Smooth muscle cell (in vitro differentiated cells): ENCODE data around the gene ERVV-1. TPM values are rescaled to one million over a fixed set of nuclear protein-coding genes. Genes with fewer than 3 reads are reported as not detected.
"Not testable (repeated sequence)": the region's sequence is repeated elsewhere in the genome, so short reads cannot be mapped to it uniquely, and the experiment has no call there.

Source experiments
- DNase-seq: peaks from one replicate; lab custom pipeline; 2025; ENCODE audit not compliant: unreplicated experiment; lab: John Stamatoyannopoulos, UW
- H2AFZ ChIP-seq: fragments of 200-600 bp; sonication (generic); 2 replicates; pipeline ENCODE4 v1.6.0; 2016; ENCODE audit warnings: antibody characterized with exemption, low read depth, mild to moderate bottlenecking
- H3F3A ChIP-seq: fragments of 200-600 bp; sonication (generic); 2 replicates; pipeline ENCODE4 v1.6.0; 2017; ENCODE audit warnings: antibody characterized with exemption, low read depth
- H3K27ac ChIP-seq: fragments of 200-600 bp; sonication (generic); 2 replicates; pipeline ENCODE4 v1.5.1; 2016; ENCODE audit warnings: low read depth, mild to moderate bottlenecking
- H3K27me3 ChIP-seq: fragments of 200-600 bp; sonication (generic); 2 replicates; pipeline ENCODE4 v1.6.1; 2016; ENCODE audit warnings: low read depth, mild to moderate bottlenecking
- H3K36me3 ChIP-seq: fragments of 200-600 bp; sonication (generic); 2 replicates; pipeline ENCODE4 v1.5.1; 2016; ENCODE audit warnings: low read depth
- H3K4me1 ChIP-seq: fragments of 200-600 bp; sonication (generic); 2 replicates; pipeline ENCODE4 v1.5.1; 2016; ENCODE audit warnings: low read depth
- H3K4me2 ChIP-seq: fragments of 200-600 bp; sonication (generic); 2 replicates; pipeline ENCODE4 v1.6.0; 2016; ENCODE audit warnings: mild to moderate bottlenecking
- H3K4me3 ChIP-seq: fragments of 200-600 bp; sonication (generic); 2 replicates; pipeline ENCODE4 v1.5.1; 2016; ENCODE audit warnings: mild to moderate bottlenecking
- H3K79me2 ChIP-seq: fragments of 200-600 bp; sonication (generic); 2 replicates; pipeline ENCODE4 v1.6.0; 2016; ENCODE audit warnings: low read depth, mild to moderate bottlenecking
- H3K9ac ChIP-seq: fragments of 200-600 bp; sonication (generic); 2 replicates; pipeline ENCODE4 v1.6.0; 2016; ENCODE audit warnings: low read depth
- H3K9me3 ChIP-seq: fragments of 200-600 bp; sonication (generic); replicated peaks from 2 replicates; pipeline ENCODE4 v1.5.1; 2016; ENCODE audit warnings: low read depth
- H4K20me1 ChIP-seq: fragments of 200-600 bp; sonication (generic); 2 replicates; pipeline ENCODE4 v1.6.0; 2016; ENCODE audit warnings: low read depth
- CTCF ChIP-seq: fragments of 200-600 bp; sonication (generic); IDR thresholded peaks from 2 replicates; pipeline ENCODE4 v1.5.1; 2017; ENCODE audit warnings: borderline replicate concordance, mild to moderate bottlenecking, antibody characterized with exemption; ENCODE audit not compliant: insufficient read depth, poor library complexity, severe bottlenecking
- WGBS: methylation state at CpG from one replicate; pipeline ENCODE4 v1.1.7; 2016; ENCODE audit warnings: low lambda C conversion rate; 5-methylcytosine and 5-hydroxymethylcytosine counted together
- polyA plus RNA-seq: library from polyadenylated mRNA; unstranded; fragments of >200 nt; fragmentation: Nextera tagmentation; extraction: Ambion mirVana; gene quantifications from 2 replicates; pipeline ENCODE4 v1.2.1, GENCODE V29; 2016
- total RNA-seq: library from RNA; depleted of rRNA; stranded (reverse); fragments of >200 nt; gene quantifications from 2 replicates; pipeline ENCODE4 v1.2.3, GENCODE V29; 2014

The ERVV-1 gene
- total RNA-seq (0.09 and 0.27 TPM in 2 replicates), polyA plus RNA-seq (0.21 TPM in 1 of 2 replicates, not detected in the other)

- peaks cover 8% of the 10 kb centered on the region for H3F3A ChIP-seq
- TF ChIP-seq CTCF = no peak
- H3K4me3 ChIP-seq = no peak within 1 kb of the TSS
- H4K20me1 ChIP-seq = no peaks in the 10 kb centered on the region
- H3K27ac ChIP-seq = no peak within 1 kb of the TSS
- no peak within 1 kb of the TSS for H3K4me2 ChIP-seq
- no peaks in the 10 kb centered on the region for H3K4me1 ChIP-seq
- H3K27me3 ChIP-seq = no peaks in the 10 kb centered on the region
- H2AFZ ChIP-seq = no peak within 1 kb of the TSS
- no peaks in the 10 kb centered on the region for H3K36me3 ChIP-seq
- H3K79me2 ChIP-seq = no peaks in the 10 kb centered on the region
- WGBS = 80% methylated on average over 7 of the region's 7 CpGs
- no peaks in the 10 kb centered on the region for H3K9me3 ChIP-seq
- DNase-seq = no peak
- no peak within 1 kb of the TSS for H3K9ac ChIP-seq
Observed at GRCh38 chr19:53013621-53014020, at the start of gene ERVV-1. ERVV-1 (plus strand) TSS chr19:53013921; CDS start chr19:53014091, 170 bp downstream.

DNA sequence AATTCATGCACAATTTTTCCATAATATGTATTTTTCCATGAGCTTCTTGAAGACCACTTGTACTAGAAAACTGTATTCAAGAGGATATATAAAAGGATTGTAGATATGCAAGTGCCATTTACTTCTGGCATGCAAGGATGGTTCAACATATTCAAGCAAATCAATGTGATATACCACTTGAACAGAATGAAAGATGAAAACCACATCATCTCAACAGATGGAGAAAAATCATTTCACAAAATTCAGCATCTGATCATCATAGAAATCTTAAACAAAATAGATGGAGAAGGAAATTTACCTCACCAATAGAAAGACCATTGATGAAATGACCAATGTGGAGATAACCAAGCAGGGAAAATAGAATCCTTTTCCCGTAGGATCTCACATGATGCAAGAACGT lies 45.9 kb upstream of the ERVV-1 start:
- H3K4me1 ChIP-seq = no peaks in the 10 kb centered on the region
- no peak for DNase-seq
- H3K4me2 ChIP-seq = no peak overlapping the region
- peaks cover 8% of the 10 kb centered on the region for H3K9me3 ChIP-seq
- no peaks in the 10 kb centered on the region for H3K79me2 ChIP-seq
- no peak overlapping the region for H3K4me3 ChIP-seq
- 97% methylated on average over 2 of the region's 2 CpGs for WGBS
- no peak overlapping the region for H3K9ac ChIP-seq
- peaks cover 36% of the 10 kb centered on the region for H3K36me3 ChIP-seq
- H4K20me1 ChIP-seq = no peaks in the 10 kb centered on the region
- H3K27me3 ChIP-seq = no peaks in the 10 kb centered on the region
- H3K27ac ChIP-seq = no peak overlapping the region
- no peaks in the 10 kb centered on the region for H3F3A ChIP-seq
- no peak overlapping the region for H2AFZ ChIP-seq
- no peak for TF ChIP-seq CTCF

DNA sequence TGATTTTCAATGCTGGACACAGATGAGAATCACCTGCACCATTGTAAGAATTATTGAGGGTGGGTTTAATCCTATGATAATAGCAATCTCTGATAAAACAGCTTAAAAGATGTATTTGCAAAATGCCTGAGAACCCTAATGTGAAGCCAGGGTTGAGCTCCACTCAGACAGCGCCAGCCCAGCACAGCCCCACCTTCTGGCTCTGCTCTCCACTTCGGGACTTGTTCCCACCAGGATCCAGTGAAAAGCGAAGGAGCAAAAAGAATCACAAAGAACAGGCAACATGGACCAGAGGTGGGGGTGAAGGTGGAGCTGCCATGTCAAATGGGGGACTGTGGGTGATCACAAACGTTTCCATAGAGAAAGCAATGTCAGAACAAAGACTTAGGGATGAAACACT lies 32.4 kb upstream of the ERVV-1 start:
- 76% methylated on average over 4 of the region's 4 CpGs for WGBS
- no peak overlapping the region for H3K4me2 ChIP-seq
- H3K4me1 ChIP-seq = no peaks in the 10 kb centered on the region
- H4K20me1 ChIP-seq = no peaks in the 10 kb centered on the region
- peaks cover 23% of the 10 kb centered on the region for H3K36me3 ChIP-seq
- no peak overlapping the region for H3K9ac ChIP-seq
- TF ChIP-seq CTCF = no peak
- DNase-seq = no peak
- no peaks in the 10 kb centered on the region for H3K27me3 ChIP-seq
- H3K79me2 ChIP-seq = peaks cover 3% of the 10 kb centered on the region
- H3K9me3 ChIP-seq = no peaks in the 10 kb centered on the region
- no peaks in the 10 kb centered on the region for H3F3A ChIP-seq
- no peak overlapping the region for H2AFZ ChIP-seq
- H3K4me3 ChIP-seq = no peak overlapping the region
- H3K27ac ChIP-seq = no peak overlapping the region

- H2AFZ ChIP-seq, DNase-seq, H3K9me3 ChIP-seq, H4K20me1 ChIP-seq, H3F3A ChIP-seq, H3K27ac ChIP-seq, H3K9ac ChIP-seq, H3K4me2 ChIP-seq, H3K4me3 ChIP-seq, H3K4me1 ChIP-seq, H3K79me2 ChIP-seq, H3K27me3 ChIP-seq: not testable (repeated sequence)
- 99% methylated on average over 3 of the region's 3 CpGs for WGBS
- H3K36me3 ChIP-seq = peaks cover 37% of the 10 kb centered on the region
Observed at GRCh38 chr19:52983167-52983566, 30.6 kb upstream of the ERVV-1 start.
